Measurements from ENCODE around the gene MTR.

GRCh38 chr1:236747311-236747985 is 47.6 kb upstream of the MTR start:
- TF ChIP-seq ZNF274 (IDR thresholded peaks at IDR 0.05; ENCODE audit: low read depth, low read length) (no peak), SUZ12 (IDR thresholded peaks at IDR 0.05; ENCODE audit: extremely low read depth, insufficient read depth, insufficient read length) (no peak)
